GM18511 (cell line): ENCODE data around the gene KRTAP12-3.
"Not testable (repeated sequence)": the region's sequence is repeated elsewhere in the genome, so short reads cannot be mapped to it uniquely, and the experiment has no call there.

Experiments
- ATAC-seq: cut with Tn5 transposase; IDR thresholded peaks from one replicate; pipeline ENCODE4 v1.9.1; 2021; ENCODE audit warnings: mild to moderate bottlenecking, moderate library complexity; ENCODE audit not compliant: unreplicated experiment

Gene KRTAP12-3

GRCh38 chr21:44650265-44650972 lies 7.3 kb upstream of the KRTAP12-3 start:
- no peak for ATAC-seq

GRCh38 chr21:44650973-44651675 lies 6.6 kb upstream of the KRTAP12-3 start:
- no peak for ATAC-seq

- ATAC-seq, result no peak
Observed at GRCh38 chr21:44653123-44653522, 4.6 kb upstream of the KRTAP12-3 start.

GRCh38 chr21:44653656-44654575 lies 3.8 kb upstream of the KRTAP12-3 start:
- no peak for ATAC-seq

- ATAC-seq, result no peak
Observed at GRCh38 chr21:44654576-44655175, 3.1 kb upstream of the KRTAP12-3 start, which contains the start of gene KRTAP12-4. TSS of gene KRTAP12-4 (minus strand) at chr21:44654659. CDS start at chr21:44654614, 45 bp downstream.

- no peak for ATAC-seq
Observed at GRCh38 chr21:44656868-44657267, 864 bp upstream of the KRTAP12-3 start.

GRCh38 chr21:44658541-44658910 lies 794 bp downstream of the KRTAP12-3 start:
- no peak for ATAC-seq

- ATAC-seq, result no peak
Observed at GRCh38 chr21:44658913-44659595, 1.3 kb downstream of the KRTAP12-3 start.

- not testable (repeated sequence) for ATAC-seq
Observed at GRCh38 chr21:44661567-44661966, 3.8 kb downstream of the KRTAP12-3 start.

- no peak for ATAC-seq
Observed at GRCh38 chr21:44664691-44665090, 7.0 kb downstream of the KRTAP12-3 start.

GRCh38 chr21:44666401-44667320 lies 8.9 kb downstream of the KRTAP12-3 start, which contains the start of gene KRTAP12-2:
TSS of gene KRTAP12-2 (minus strand) at chr21:44666927. CDS start at chr21:44666886, 41 bp downstream.
- no peak for ATAC-seq

- ATAC-seq, result no peak
Observed at GRCh38 chr21:44667612-44668011, 9.9 kb downstream of the KRTAP12-3 start.

GRCh38 chr21:44670642-44671432 lies 13.1 kb downstream of the KRTAP12-3 start:
- ATAC-seq, result no peak

GRCh38 chr21:44671911-44672310 lies 14.2 kb downstream of the KRTAP12-3 start:
- no peak for ATAC-seq

- no peak for ATAC-seq
Observed at GRCh38 chr21:44677881-44678280, 20.1 kb downstream of the KRTAP12-3 start.

- no peak for ATAC-seq
Observed at GRCh38 chr21:44681152-44681551, 23.4 kb downstream of the KRTAP12-3 start.

- ATAC-seq, result no peak
Observed at GRCh38 chr21:44681861-44682579, 24.3 kb downstream of the KRTAP12-3 start, which contains the start of gene KRTAP12-1. TSS of gene KRTAP12-1 (minus strand) at chr21:44682163. CDS start at chr21:44682123, 40 bp downstream.
